CD4-positive, alpha-beta T cell (primary cell): ENCODE results near the gene CASQ1. TPM values are rescaled to one million over a fixed set of nuclear protein-coding genes. Genes with fewer than 3 reads are reported as not detected.

Experiments
- ATAC-seq: fragments of 200-7000 bp; cut with Tn5 transposase; one replicate; pipeline ENCODE4 v1.10.0; 2022; ENCODE audit warnings: mild to moderate bottlenecking; ENCODE audit not compliant: poor library complexity
- CTCF ChIA-PET: fragments of 350-600 bp; sonication (Branson Sonifier 250); formaldehyde crosslinking; loops from one replicate; lab custom pipeline; 2021; ENCODE audit warnings: antibody characterized with exemption, inconsistent platforms; lab: Charles Lee
- POLR2A ChIA-PET: fragments of 350-600 bp; sonication (Branson Sonifier 250); formaldehyde crosslinking; loops from one replicate; lab custom pipeline; 2021; ENCODE audit warnings: antibody characterized with exemption, inconsistent platforms; lab: Charles Lee
- DNase-seq, 14 experiments: peaks; one replicate each; pipeline ENCODE4 v3.0.0-alpha.2; 2013 to 2020; ENCODE audit warnings: mixed read lengths in 2 of 14
- H3K27ac ChIP-seq, 2 donors: one replicate each; pipeline versions ENCODE4 v1.5.1 to v1.7.0; 2013; ENCODE audit warnings: low read length in 2 of 2, low read depth in 1 of 2, mild to moderate bottlenecking in 1 of 2
- H3K27me3 ChIP-seq, 2 experiments: 1 replicate in 1 of 2; 2 replicates in 1 of 2; pipeline versions ENCODE4 v1.6.1 to v1.7.0; 2013; ENCODE audit warnings: low read length in 2 of 2, control low read depth in 1 of 2, mild to moderate bottlenecking in 1 of 2, moderate library complexity in 1 of 2; ENCODE audit not compliant: insufficient read depth in 2 of 2, control insufficient read depth in 1 of 2
- H3K36me3 ChIP-seq: one replicate; pipeline ENCODE4 v1.6.1; 2013; ENCODE audit warnings: low read length, control low read depth; ENCODE audit not compliant: insufficient read depth
- H3K4me1 ChIP-seq: one replicate; pipeline ENCODE4 v1.6.1; 2013; ENCODE audit warnings: low read length, control low read depth; ENCODE audit not compliant: insufficient read depth
- H3K4me3 ChIP-seq: one replicate; pipeline ENCODE4 v1.5.1; 2013; ENCODE audit warnings: mild to moderate bottlenecking, low read length, moderate library complexity
- H3K9me3 ChIP-seq, 2 experiments: 1 replicate in 1 of 2; 2 replicates in 1 of 2; pipeline versions ENCODE4 v1.6.1 to v1.7.0; 2013; ENCODE audit warnings: low read length in 2 of 2, mild to moderate bottlenecking in 2 of 2, control low read depth in 1 of 2, moderate library complexity in 1 of 2; ENCODE audit not compliant: control insufficient read depth in 1 of 2, insufficient read depth in 1 of 2
- H3K27ac Mint-ChIP-seq: one replicate; pipeline ENCODE4 v1.8.0; 2020; ENCODE audit warnings: mixed read lengths
- H3K27me3 Mint-ChIP-seq: one replicate; pipeline ENCODE4 v1.8.0; 2021; ENCODE audit warnings: mixed read lengths
- H3K36me3 Mint-ChIP-seq: one replicate; pipeline ENCODE4 v1.8.0; 2021; ENCODE audit warnings: low read depth, mixed read lengths
- H3K4me1 Mint-ChIP-seq: one replicate; pipeline ENCODE4 v1.8.0; 2021; ENCODE audit warnings: low read depth, mixed read lengths
- H3K4me3 Mint-ChIP-seq: one replicate; pipeline ENCODE4 v1.8.0; 2020; ENCODE audit warnings: mild to moderate bottlenecking, mixed read lengths
- H3K9me3 Mint-ChIP-seq: one replicate; pipeline ENCODE4 v1.8.0; 2020; ENCODE audit warnings: mixed read lengths
- CTCF ChIP-seq: fragments of 200-600 bp; IDR thresholded peaks from one replicate; pipeline ENCODE4 v1.8.0; 2022; ENCODE audit warnings: antibody characterized with exemption, mild to moderate bottlenecking
- intact Hi-C, 2 experiments: fragments of 100-400 bp; cut with DNase I in 1 of 2; cut with micrococcal nuclease in 1 of 2; formaldehyde crosslinking; loops; one replicate each; pipeline versions ENCODE4 v1.15.1 to v1.9.0; 2023 to 2025; cut with DNase I, micrococcal nuclease
- total RNA-seq, 174 experiments: library from RNA in 2 of 174; stranded (reverse) in 2 of 174; gene quantifications; one replicate each; pipeline ENCODE4 v1.2.3 and lab custom pipeline; 2021 to 2026

The CASQ1 gene
- total RNA-seq, 2 experiments from 2014 or later = not detected

GRCh38 chr1:160146107-160146506 lies 44.3 kb upstream of the CASQ1 start:
- Histone ChIP-seq H3K36me3 (no peaks in the 10 kb centered on the region), H3K4me3 (no peak overlapping the region), H3K4me1 (no peaks in the 10 kb centered on the region), H3K27me3 (peaks cover 0 to 10% of the 10 kb centered on the region in 2 experiments), H3K9me3 (no peaks in the 10 kb centered on the region), H3K27ac (no peak overlapping the region)
- ChIA-PET POLR2A (no interaction called here), CTCF (no interaction called here)
- H3K27me3 Mint-ChIP-seq = peaks cover 17% of the 10 kb centered on the region
- intact Hi-C loops = no loop called here
- no peak overlapping the region for H3K27ac Mint-ChIP-seq
- no peak for DNase-seq
- no peaks in the 10 kb centered on the region for H3K4me1 Mint-ChIP-seq
- H3K36me3 Mint-ChIP-seq = no peaks in the 10 kb centered on the region
- TF ChIP-seq CTCF = no peak
- ATAC-seq = no peak
- H3K9me3 Mint-ChIP-seq = no peaks in the 10 kb centered on the region
- H3K4me3 Mint-ChIP-seq = no peak overlapping the region

GRCh38 chr1:160148121-160148520 lies 42.3 kb upstream of the CASQ1 start:
- Mint-ChIP-seq H3K9me3 (no peaks in the 10 kb centered on the region), H3K36me3 (no peaks in the 10 kb centered on the region), H3K27ac (no peak overlapping the region), H3K4me1 (no peaks in the 10 kb centered on the region), H3K27me3 (peaks cover 4% of the 10 kb centered on the region), H3K4me3 (no peak overlapping the region)
- H3K9me3 ChIP-seq = no peaks in the 10 kb centered on the region
- POLR2A ChIA-PET = interaction anchor here (0.7 kb wide), 1 partner anchor 683 kb away, joined by 3 read pairs; no protein-coding TSS in a partner anchor
- intact Hi-C loops = no loop called here
- TF ChIP-seq CTCF = no peak
- no peak overlapping the region for H3K27ac ChIP-seq
- no peak overlapping the region for H3K4me3 ChIP-seq
- H3K4me1 ChIP-seq = no peaks in the 10 kb centered on the region
- H3K27me3 ChIP-seq = no peaks in the 10 kb centered on the region
- CTCF ChIA-PET = no interaction called here
- DNase-seq (no peak), ATAC-seq (no peak)
- H3K36me3 ChIP-seq = no peaks in the 10 kb centered on the region

GRCh38 chr1:160149233-160149632 lies 41.1 kb upstream of the CASQ1 start:
- ATAC-seq = no peak
- H3K9me3 Mint-ChIP-seq = no peaks in the 10 kb centered on the region
- H3K27ac Mint-ChIP-seq = no peak overlapping the region
- intact Hi-C loops = no loop called here
- no peak overlapping the region for H3K27ac ChIP-seq
- no peaks in the 10 kb centered on the region for H3K4me1 ChIP-seq
- H3K27me3 ChIP-seq = no peaks in the 10 kb centered on the region
- no peaks in the 10 kb centered on the region for H3K36me3 Mint-ChIP-seq
- no peaks in the 10 kb centered on the region for H3K27me3 Mint-ChIP-seq
- no peak for DNase-seq
- ChIA-PET CTCF (no interaction called here), POLR2A (no interaction called here)
- no peaks in the 10 kb centered on the region for H3K36me3 ChIP-seq
- H3K9me3 ChIP-seq = no peaks in the 10 kb centered on the region
- H3K4me3 Mint-ChIP-seq = no peak overlapping the region
- H3K4me3 ChIP-seq = no peak overlapping the region
- no peak for TF ChIP-seq CTCF
- no peaks in the 10 kb centered on the region for H3K4me1 Mint-ChIP-seq
